ENCODE results near the gene MYO15A. TPM values are rescaled to one million over a fixed set of nuclear protein-coding genes. Genes with fewer than 3 reads are reported as not detected.

Gene MYO15A
- total RNA-seq, 1 experiment from 2014 or later, result 0.28 TPM

DNA sequence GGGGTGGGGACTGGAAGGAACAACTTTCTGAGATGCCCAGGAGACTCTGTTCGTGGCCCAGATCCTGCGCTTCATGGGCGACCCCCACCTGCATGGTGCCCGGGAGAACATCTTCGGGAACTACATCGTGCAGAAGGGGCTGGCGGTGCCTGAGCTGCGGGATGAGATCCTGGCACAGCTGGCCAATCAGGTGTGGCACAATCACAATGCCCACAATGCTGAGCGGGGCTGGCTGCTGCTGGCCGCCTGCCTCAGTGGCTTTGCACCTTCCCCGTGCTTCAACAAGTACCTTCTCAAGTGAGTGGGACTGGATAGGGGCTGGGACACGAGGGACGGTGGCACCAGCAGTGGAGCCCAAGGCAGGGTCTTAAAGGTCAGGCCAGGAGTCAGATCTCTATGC, 37.3 kb downstream of the MYO15A start:
- intact Hi-C loops (cut with micrococcal nuclease; ENCODE audit: unreplicated experiment), result no loop called here
- Histone ChIP-seq H3K4me1 (ENCODE audit: insufficient read depth, low read length, poor library complexity, severe bottlenecking) (no peaks in the 10 kb centered on the region), H3K36me3 (ENCODE audit: insufficient read depth, low read length, poor library complexity, severe bottlenecking) (no peaks in the 10 kb centered on the region), H3K27ac (ENCODE audit: low read depth, low read length, poor library complexity, severe bottlenecking) (no peak overlapping the region), H3K27me3 (replicated peaks; ENCODE audit: insufficient read depth, low read depth, low read length, poor library complexity) (no peaks in the 10 kb centered on the region), H3K9me3 (ENCODE audit: low read depth, low read length, poor library complexity, severe bottlenecking) (no peaks in the 10 kb centered on the region), H3K4me3 (ENCODE audit: low read depth, low read length, poor library complexity, severe bottlenecking) (no peak overlapping the region)
- TF ChIP-seq, protein P1, sequence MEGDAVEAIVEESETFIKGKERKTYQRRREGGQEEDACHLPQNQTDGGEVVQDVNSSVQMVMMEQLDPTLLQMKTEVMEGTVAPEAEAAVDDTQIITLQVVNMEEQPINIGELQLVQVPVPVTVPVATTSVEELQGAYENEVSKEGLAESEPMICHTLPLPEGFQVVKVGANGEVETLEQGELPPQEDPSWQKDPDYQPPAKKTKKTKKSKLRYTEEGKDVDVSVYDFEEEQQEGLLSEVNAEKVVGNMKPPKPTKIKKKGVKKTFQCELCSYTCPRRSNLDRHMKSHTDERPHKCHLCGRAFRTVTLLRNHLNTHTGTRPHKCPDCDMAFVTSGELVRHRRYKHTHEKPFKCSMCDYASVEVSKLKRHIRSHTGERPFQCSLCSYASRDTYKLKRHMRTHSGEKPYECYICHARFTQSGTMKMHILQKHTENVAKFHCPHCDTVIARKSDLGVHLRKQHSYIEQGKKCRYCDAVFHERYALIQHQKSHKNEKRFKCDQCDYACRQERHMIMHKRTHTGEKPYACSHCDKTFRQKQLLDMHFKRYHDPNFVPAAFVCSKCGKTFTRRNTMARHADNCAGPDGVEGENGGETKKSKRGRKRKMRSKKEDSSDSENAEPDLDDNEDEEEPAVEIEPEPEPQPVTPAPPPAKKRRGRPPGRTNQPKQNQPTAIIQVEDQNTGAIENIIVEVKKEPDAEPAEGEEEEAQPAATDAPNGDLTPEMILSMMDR (conservative IDR thresholded peaks at IDR 0.05; ENCODE audit: low read depth, low read length), result no peak
- DNase-seq (ENCODE audit: low spot score), result no peak
- ChIA-PET CTCF (interaction anchor here (0.6 kb wide), 1 partner anchor 69 kb away, joined by 4 read pairs; no protein-coding TSS in a partner anchor), POLR2A (ENCODE audit: low non-redundant PET) (no interaction called here)
- no TSS peak for BruUV-seq (replicated peaks)

DNA sequence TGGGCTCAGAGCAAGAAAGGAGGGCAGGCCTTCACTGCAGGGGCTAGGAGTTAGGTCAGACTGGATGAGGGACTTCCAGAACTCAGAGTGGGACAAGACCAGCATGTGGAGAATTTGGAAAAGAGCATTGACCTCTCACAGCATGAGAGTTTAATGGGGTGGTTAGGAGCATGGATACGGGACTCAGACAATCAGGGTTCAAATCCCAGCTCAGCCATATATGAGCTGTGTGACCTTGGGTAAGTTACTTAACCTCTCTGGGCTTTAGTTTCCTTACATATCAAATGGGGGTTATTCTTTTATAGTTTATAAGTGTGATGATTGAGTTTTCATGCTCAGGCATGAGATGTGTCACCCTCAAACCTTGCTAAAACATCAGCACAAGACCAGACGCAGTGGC, 37.7 kb downstream of the MYO15A start:
- Histone ChIP-seq H3K9me3 (ENCODE audit: low read depth, low read length, poor library complexity, severe bottlenecking) (no peaks in the 10 kb centered on the region), H3K4me3 (ENCODE audit: low read depth, low read length, poor library complexity, severe bottlenecking) (no peak overlapping the region), H3K36me3 (ENCODE audit: insufficient read depth, low read length, poor library complexity, severe bottlenecking) (no peaks in the 10 kb centered on the region), H3K4me1 (ENCODE audit: insufficient read depth, low read length, poor library complexity, severe bottlenecking) (no peaks in the 10 kb centered on the region), H3K27me3 (replicated peaks; ENCODE audit: insufficient read depth, low read depth, low read length, poor library complexity) (no peaks in the 10 kb centered on the region), H3K27ac (ENCODE audit: low read depth, low read length, poor library complexity, severe bottlenecking) (no peak overlapping the region)
- BruUV-seq (replicated peaks), result no TSS peak
- ChIA-PET POLR2A (ENCODE audit: low non-redundant PET) (no interaction called here), CTCF (no interaction called here)
- no peak for DNase-seq (ENCODE audit: low spot score)
- TF ChIP-seq, protein P1 (conservative IDR thresholded peaks at IDR 0.05; ENCODE audit: low read depth, low read length), result no peak
- TF ChIP-seq EZH2 (IDR thresholded peaks at IDR 0.05; ENCODE audit: borderline replicate concordance, low read depth, low read length, poor library complexity, severe bottlenecking), result no peak
- intact Hi-C loops (cut with micrococcal nuclease; ENCODE audit: unreplicated experiment), result no loop called here

DNA sequence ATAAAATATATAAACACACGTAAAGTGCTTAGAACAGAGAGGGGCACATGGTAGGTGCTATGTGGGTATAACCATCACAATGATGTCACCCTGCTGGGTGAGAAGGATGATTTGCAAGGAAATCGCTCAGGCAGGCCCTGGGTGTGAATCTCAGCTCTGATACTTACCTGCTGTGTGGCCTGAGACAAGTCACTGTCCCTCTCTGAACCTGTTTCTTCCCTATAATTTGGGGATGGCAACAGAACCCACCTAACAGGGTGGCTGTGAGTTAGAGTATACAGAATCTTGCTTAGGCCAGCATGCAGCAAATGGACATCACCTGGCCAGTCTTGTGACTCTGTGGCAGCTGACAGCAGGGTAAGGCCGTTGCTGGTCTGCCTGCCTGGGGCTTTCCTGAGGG, 38.4 kb downstream of the MYO15A start:
- Histone ChIP-seq H3K4me3 (ENCODE audit: low read depth, low read length, poor library complexity, severe bottlenecking) (no peak overlapping the region), H3K9me3 (ENCODE audit: low read depth, low read length, poor library complexity, severe bottlenecking) (no peaks in the 10 kb centered on the region), H3K4me1 (ENCODE audit: insufficient read depth, low read length, poor library complexity, severe bottlenecking) (no peaks in the 10 kb centered on the region), H3K27ac (ENCODE audit: low read depth, low read length, poor library complexity, severe bottlenecking) (no peak overlapping the region), H3K27me3 (replicated peaks; ENCODE audit: insufficient read depth, low read depth, low read length, poor library complexity) (no peaks in the 10 kb centered on the region), H3K36me3 (ENCODE audit: insufficient read depth, low read length, poor library complexity, severe bottlenecking) (no peaks in the 10 kb centered on the region)
- TF ChIP-seq, protein P1 (conservative IDR thresholded peaks at IDR 0.05; ENCODE audit: low read depth, low read length), result no peak
- no peak for TF ChIP-seq EZH2 (IDR thresholded peaks at IDR 0.05; ENCODE audit: borderline replicate concordance, low read depth, low read length, poor library complexity, severe bottlenecking)
- DNase-seq (ENCODE audit: low spot score), result no peak
- no TSS peak for BruUV-seq (replicated peaks)
- POLR2A ChIA-PET (ENCODE audit: low non-redundant PET), result no interaction called here
- CTCF ChIA-PET, result no interaction called here
- intact Hi-C loops (cut with micrococcal nuclease; ENCODE audit: unreplicated experiment), result no loop called here
